Caki2 (cell line): ENCODE measurements around the gene MMUT. TPM values are rescaled to one million over a fixed set of nuclear protein-coding genes. Genes with fewer than 3 reads are reported as not detected.
"Not testable (repeated sequence)": the region's sequence is repeated elsewhere in the genome, so short reads cannot be mapped to it uniquely, and the experiment has no call there.

ENCODE experiments used
- DNase-seq: peaks from one replicate; pipeline ENCODE4 v3.0.0-alpha.2; 2015; ENCODE audit warnings: low read depth
- in situ Hi-C: cut with HindIII; loops from 2 replicates; pipeline ENCODE4 v1.10.0; 2016; ENCODE audit warnings: low sequenced_read_pairs, low pct_unique_long_range_greater_than_20kb, mixed read lengths
- total RNA-seq: library from RNA; depleted of rRNA; stranded (reverse); fragments of >200 nt; shearing (Covaris generic); gene quantifications from 2 replicates; pipeline ENCODE4 v1.2.3, GENCODE V29; 2014; ENCODE audit warnings: low replicate concordance; rRNA removed

The MMUT gene
- 10.4 and 18.8 TPM in 2 replicates for total RNA-seq

GRCh38 chr6:49462927-49463611 is at the start of gene MMUT, which contains the start of gene CENPQ:
Gene MMUT (minus strand): TSS chr6:49463253. CDS start chr6:49459466, 3,787 bp downstream.
Gene CENPQ (plus strand): TSS chr6:49463370. CDS start chr6:49470177, 6,807 bp downstream.
- peak; percentile 91 for DNase-seq
- in situ Hi-C loops = no loop called here

GRCh38 chr6:49509342-49509741 is 46.3 kb upstream of the MMUT start:
- in situ Hi-C loops = no loop called here
- DNase-seq = no peak

- no peak for DNase-seq
- in situ Hi-C loops = no loop called here
Measured at GRCh38 chr6:49506569-49507111, 43.6 kb upstream of the MMUT start.

- DNase-seq = no peak
- in situ Hi-C loops = no loop called here
Measured at GRCh38 chr6:49504666-49505065, 41.6 kb upstream of the MMUT start.

GRCh38 chr6:49499623-49500022 is 36.6 kb upstream of the MMUT start, which contains the start of gene GLYATL3:
Gene GLYATL3 (plus strand): TSS chr6:49499923. CDS start chr6:49511991, 12,068 bp downstream.
- no peak for DNase-seq
- in situ Hi-C loops = no loop called here

GRCh38 chr6:49499126-49499525 is 36.1 kb upstream of the MMUT start:
- DNase-seq = no peak
- in situ Hi-C loops = no loop called here

- in situ Hi-C loops = no loop called here
- no peak for DNase-seq
Measured at GRCh38 chr6:49497304-49497703, 34.3 kb upstream of the MMUT start.

- DNase-seq = no peak
- in situ Hi-C loops = no loop called here
Measured at GRCh38 chr6:49490633-49491032, 27.6 kb upstream of the MMUT start.

GRCh38 chr6:49483380-49483779 is 20.3 kb upstream of the MMUT start:
- in situ Hi-C loops, DNase-seq: not testable (repeated sequence)

- DNase-seq, in situ Hi-C loops: not testable (repeated sequence)
Measured at GRCh38 chr6:49481846-49482245, 18.8 kb upstream of the MMUT start.

GRCh38 chr6:49479308-49479970 is 16.4 kb upstream of the MMUT start:
- in situ Hi-C loops = no loop called here
- DNase-seq = no peak

- in situ Hi-C loops, DNase-seq: not testable (repeated sequence)
Measured at GRCh38 chr6:49476564-49476963, 13.5 kb upstream of the MMUT start.

GRCh38 chr6:49468042-49468441 is 5.0 kb upstream of the MMUT start:
- in situ Hi-C loops = no loop called here
- no peak for DNase-seq

- DNase-seq = no peak
- in situ Hi-C loops = no loop called here
Measured at GRCh38 chr6:49464691-49465090, 1.6 kb upstream of the MMUT start.

- in situ Hi-C loops = no loop called here
Measured at GRCh38 chr6:49463612-49463967, 537 bp upstream of the MMUT start.

GRCh38 chr6:49462599-49462926 is 490 bp downstream of the MMUT start:
- in situ Hi-C loops = no loop called here

More at GRCh38 chr6:49463612-49463967, 537 bp upstream of the MMUT start:
- no peak for DNase-seq

GRCh38 chr6:49462071-49462470 is 982 bp downstream of the MMUT start:
- peak; percentile 7 for DNase-seq
- in situ Hi-C loops = no loop called here

More at GRCh38 chr6:49462599-49462926, 490 bp downstream of the MMUT start:
- no peak for DNase-seq

- in situ Hi-C loops = no loop called here
- no peak for DNase-seq
Measured at GRCh38 chr6:49457771-49458170, 5.3 kb downstream of the MMUT start.
